Smooth muscle cell of bladder (primary cell): ENCODE results near the gene SNRNP200. TPM values are rescaled to one million over a fixed set of nuclear protein-coding genes. Genes with fewer than 3 reads are reported as not detected.

ENCODE experiments used
- total RNA-seq: library from RNA; depleted of rRNA; stranded (reverse); fragments of >200 nt; gene quantifications from 2 replicates; pipeline ENCODE4 v1.2.3, GENCODE V29; 2014

The SNRNP200 gene
- total RNA-seq: 35.1 and 37.5 TPM in 2 replicates

GRCh38 chr2:96305091-96305978 is at the start of gene SNRNP200:
SNRNP200 (minus strand) TSS chr2:96305546; CDS start chr2:96305437, 109 bp downstream.

DNA sequence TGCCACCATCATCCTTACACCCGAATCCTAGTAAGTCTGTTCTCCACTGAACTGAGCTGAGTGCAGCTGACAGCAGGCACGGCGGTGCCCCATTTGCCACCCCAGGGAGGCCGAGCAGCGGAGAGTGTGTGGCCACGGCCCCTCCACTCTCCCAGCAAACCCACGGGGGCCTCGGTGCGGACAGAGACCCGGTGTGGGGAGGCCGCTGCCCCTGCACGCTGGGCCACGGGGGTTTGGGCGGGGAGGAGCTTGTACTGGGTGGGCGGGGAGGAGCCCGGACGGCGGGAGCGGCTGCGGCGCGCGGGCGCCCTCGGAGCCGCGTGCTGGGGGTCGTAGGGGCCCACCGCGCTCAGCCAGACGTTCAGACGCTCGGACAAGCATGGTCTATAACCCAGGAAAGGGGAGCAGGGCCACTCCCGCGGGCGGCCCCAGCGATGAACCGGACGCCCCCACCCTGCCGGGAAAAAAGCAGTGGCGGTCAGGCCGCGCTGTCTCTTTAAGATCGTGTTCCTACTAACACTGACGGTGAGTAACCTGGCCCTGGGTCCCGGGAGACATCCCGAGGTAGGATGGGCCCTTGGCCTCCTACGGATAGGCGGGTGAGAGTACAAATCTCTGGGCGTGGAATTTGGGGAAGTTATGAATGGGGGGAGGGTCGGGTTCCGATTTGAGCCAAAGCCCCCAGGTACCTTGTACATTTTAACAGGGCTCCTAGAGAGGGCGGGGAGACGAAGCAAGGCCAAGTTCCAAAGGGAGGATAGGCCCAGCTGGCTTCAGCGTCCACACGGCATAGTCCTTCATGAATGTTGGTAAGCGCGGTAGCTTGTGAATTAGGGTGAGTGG is 19.9 kb upstream of the SNRNP200 start, which contains the start of gene ITPRIPL1:
ITPRIPL1 (plus strand) TSS at position 277 of the 843 bp plus-strand sequence; CDS start at position 800, 523 bp downstream.

DNA sequence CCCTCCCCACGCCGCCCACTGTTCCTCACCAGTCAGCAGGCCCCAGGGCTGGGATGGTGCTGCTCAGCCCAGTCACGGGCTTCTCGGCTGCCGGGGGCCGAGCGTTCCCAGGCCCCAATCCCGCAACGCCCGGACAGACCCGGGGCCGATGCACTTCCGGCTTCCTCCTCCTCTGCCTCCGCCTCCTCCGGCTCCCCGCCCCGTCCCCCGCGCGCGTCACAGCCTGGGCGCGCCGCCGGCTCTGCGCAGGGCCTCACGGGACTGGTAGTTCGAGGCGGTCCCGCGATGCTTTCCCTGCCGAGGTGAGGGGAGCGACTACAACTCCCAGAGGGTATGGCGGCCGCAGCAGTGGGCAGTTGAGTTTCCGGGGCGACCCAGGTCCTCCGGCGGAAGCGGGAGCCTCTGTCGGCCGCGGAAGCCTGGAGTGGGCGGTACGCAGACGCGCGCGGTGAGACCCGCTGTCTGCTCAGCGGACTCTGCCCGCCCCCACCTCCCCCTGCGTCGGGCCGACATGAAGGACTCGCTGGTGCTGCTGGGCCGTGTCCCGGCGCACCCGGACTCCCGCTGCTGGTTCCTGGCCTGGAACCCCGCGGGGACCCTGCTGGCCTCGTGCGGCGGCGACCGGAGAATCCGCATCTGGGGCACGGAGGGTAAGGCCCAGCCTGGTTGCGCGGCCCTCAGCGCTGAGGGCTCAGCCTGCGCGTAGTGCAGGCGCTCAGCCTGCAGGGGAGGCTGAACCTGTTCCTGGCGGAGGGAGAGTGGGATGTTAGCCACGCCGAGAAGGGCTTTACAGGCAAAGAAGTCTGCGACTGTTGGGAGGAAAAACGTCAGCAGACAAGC is 39.3 kb downstream of the SNRNP200 start, which contains the start of the genes CIAO1 and TMEM127:
CIAO1 (plus strand) TSS at position 386 of the 840 bp plus-strand sequence; CDS start at position 512, 126 bp downstream.
TMEM127 (minus strand) TSS at position 158 of the 840 bp plus-strand sequence. CDS start 616 bp downstream, outside the sequence.

Other genes starting within 250 kb of the SNRNP200 start
- gene ADRA2B, start 189.0 kb downstream of the SNRNP200 start, total RNA-seq: 0.09 TPM in 1 of 2 replicates, not detected in the other
- not detected in 2 replicates for gene ASTL, start 167.0 kb downstream of the SNRNP200 start, total RNA-seq
- gene DUSP2, start 160.1 kb downstream of the SNRNP200 start, total RNA-seq: 0.28 and 1.8 TPM in 2 replicates
- gene STARD7, start 96.7 kb downstream of the SNRNP200 start, total RNA-seq: 72.5 and 95.9 TPM in 2 replicates
- 11.8 and 17.8 TPM in 2 replicates for gene TMEM127, start 39.5 kb downstream of the SNRNP200 start, total RNA-seq
- gene CIAO1, start 39.3 kb downstream of the SNRNP200 start, total RNA-seq: 54.5 and 67.6 TPM in 2 replicates
- 0.43 and 0.74 TPM in 2 replicates for gene ITPRIPL1, start 19.8 kb upstream of the SNRNP200 start, total RNA-seq
- gene NCAPH, start 30.2 kb upstream of the SNRNP200 start, total RNA-seq: 1.6 and 1.8 TPM in 2 replicates
- gene NEURL3, start 199.8 kb upstream of the SNRNP200 start, total RNA-seq: not detected in 2 replicates
- gene ARID5A, start 231.2 kb upstream of the SNRNP200 start, total RNA-seq: 3.7 and 4.7 TPM in 2 replicates